Karpas-422 (cell line): ENCODE results near the gene EAF1. TPM values are rescaled to one million over a fixed set of nuclear protein-coding genes. Genes with fewer than 3 reads are reported as not detected.

Experiments used
- small RNA-seq: library from RNA; depleted of rRNA; stranded (forward); fragments of <200 nt; gene quantifications from one replicate; pipeline ENCODE3, GENCODE V24; 2014
- total RNA-seq: library from RNA; depleted of rRNA; stranded (reverse); fragments of >200 nt; shearing (Covaris generic); gene quantifications from 2 replicates; pipeline ENCODE4 v1.2.3, GENCODE V29; 2014; ENCODE audit warnings: low replicate concordance; rRNA removed

The EAF1 gene
- total RNA-seq, 1 experiment from 2014 or later: 29.2 TPM

Small RNA genes lying within 50 kb of the gene (small RNA-seq; reads per million reads assigned to genes)
- not detected for gene RNU6-1024P

Other genes with a start within 250 kb of the EAF1 start
- 31.5 and 36.5 TPM in 2 replicates for gene CAPN7, start 221.4 kb upstream of the EAF1 start, total RNA-seq
- 0.51 and 0.82 TPM in 2 replicates for gene SH3BP5, start 95.0 kb upstream of the EAF1 start, total RNA-seq
- gene METTL6, start 54 bp upstream of the EAF1 start, total RNA-seq: 20.9 and 23.2 TPM in 2 replicates
- gene COLQ, start 94.1 kb downstream of the EAF1 start, total RNA-seq: 2.6 and 8.9 TPM in 2 replicates
- 52.7 and 58.9 TPM in 2 replicates for gene HACL1, start 174.0 kb downstream of the EAF1 start, total RNA-seq
- gene BTD, start 174.1 kb downstream of the EAF1 start, total RNA-seq: 5.2 and 7.1 TPM in 2 replicates